Fibroblast of skin of left quadriceps (primary cell): ENCODE results near the gene BICRA.
"Not testable (repeated sequence)": the region's sequence is repeated elsewhere in the genome, so short reads cannot be mapped to it uniquely, and the experiment has no call there.

Source experiments
- DNase-seq, 2 experiments: peaks; one replicate each; pipeline ENCODE4 v3.0.0-alpha.2; 2013; ENCODE audit warnings: low read depth in 2 of 2

BICRA gene

DNA sequence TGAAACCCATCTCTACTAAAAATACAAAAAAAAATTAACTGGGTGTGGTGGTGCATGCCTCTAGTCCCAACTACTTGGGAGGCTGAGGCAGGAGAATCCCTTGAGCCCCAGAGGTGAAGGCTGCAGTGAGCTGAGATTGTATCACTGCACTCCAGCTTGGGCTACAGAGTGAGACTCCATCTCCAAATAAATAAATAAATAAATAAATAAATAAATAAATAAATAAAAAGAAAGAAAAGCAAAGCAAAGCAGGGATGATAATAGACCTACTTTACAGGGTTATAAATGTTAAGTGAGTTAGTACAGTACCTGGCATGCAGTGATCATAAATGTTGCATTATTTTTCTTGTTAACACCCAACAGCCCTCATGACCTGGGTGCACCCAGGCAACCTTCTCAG lies 105.9 kb downstream of the BICRA start:
- DNase-seq = not testable (repeated sequence)

GRCh38 chr19:47716270-47716937 lies 107.5 kb downstream of the BICRA start:
- no peak for DNase-seq

DNA sequence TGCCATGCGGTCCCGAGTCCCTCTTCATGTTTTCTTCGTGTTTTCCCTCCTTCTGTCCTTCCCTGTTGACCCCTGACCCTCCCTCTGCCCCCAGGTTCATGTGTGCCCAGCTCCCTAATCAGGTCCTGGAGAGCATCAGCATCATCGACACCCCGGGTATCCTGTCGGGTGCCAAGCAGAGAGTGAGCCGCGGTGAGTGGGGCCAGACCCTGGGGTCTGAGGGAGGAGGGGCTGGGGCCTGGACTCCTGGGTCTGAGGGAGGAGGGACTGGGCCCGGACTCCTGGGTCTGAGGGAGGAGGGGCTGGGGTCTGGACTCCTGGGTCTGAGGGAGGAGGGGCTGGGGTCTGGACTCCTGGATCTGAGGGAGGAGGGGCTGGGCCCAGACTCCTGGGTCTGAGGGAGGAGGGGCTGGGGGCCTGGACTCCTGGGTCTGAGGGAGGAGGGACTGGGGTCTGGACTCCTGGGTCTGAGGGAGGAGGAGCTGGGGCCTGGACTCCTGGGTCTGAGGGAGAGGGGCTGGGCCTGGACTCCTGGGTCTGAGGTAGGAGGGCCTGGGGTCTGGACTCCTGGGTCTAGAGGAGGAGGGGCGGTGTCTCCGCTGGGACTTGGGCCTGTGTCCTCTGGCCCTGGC lies 109.6 kb downstream of the BICRA start:
- not testable (repeated sequence) for DNase-seq

DNA sequence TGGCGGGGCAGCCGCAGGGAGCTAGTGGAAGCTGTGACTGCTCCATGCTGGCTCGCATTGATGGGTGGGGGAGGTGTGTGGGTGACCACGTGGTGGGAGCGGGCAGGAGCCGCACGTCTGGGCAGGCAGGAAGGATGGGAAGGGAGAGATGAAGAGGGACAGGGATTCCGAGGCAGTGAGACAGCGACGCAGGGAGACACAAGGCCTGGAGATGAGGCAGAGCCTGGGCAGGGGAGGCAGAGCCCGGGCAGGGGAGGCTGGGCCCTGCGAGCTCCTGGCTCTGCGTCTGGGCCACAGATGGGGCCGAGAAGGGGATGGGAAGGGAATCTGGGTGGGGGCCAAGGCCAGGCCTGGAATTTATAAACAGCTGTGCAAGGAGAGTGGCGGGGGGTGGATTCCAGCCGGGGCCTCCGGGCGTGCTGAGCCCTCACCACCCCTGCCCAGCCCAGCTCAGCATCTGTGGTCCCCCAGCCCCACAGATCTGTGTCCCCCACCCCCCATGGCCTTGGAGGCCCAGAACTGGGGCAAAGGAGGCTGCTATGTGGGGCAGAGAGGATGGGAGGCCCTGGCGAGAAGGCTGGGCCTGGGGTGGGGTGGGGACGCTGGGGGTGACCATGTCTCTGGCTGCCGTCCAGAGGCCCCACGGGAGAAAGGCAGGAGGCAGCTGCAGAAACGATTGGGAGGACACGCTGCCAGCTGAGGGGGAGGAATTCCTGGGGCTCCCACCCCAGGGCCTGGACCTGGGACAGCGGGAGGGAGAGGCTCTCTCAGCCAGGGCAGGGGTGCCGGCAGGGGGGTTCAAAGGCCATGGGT lies 110.3 kb downstream of the BICRA start:
- peak; percentile 99 for DNase-seq

DNA sequence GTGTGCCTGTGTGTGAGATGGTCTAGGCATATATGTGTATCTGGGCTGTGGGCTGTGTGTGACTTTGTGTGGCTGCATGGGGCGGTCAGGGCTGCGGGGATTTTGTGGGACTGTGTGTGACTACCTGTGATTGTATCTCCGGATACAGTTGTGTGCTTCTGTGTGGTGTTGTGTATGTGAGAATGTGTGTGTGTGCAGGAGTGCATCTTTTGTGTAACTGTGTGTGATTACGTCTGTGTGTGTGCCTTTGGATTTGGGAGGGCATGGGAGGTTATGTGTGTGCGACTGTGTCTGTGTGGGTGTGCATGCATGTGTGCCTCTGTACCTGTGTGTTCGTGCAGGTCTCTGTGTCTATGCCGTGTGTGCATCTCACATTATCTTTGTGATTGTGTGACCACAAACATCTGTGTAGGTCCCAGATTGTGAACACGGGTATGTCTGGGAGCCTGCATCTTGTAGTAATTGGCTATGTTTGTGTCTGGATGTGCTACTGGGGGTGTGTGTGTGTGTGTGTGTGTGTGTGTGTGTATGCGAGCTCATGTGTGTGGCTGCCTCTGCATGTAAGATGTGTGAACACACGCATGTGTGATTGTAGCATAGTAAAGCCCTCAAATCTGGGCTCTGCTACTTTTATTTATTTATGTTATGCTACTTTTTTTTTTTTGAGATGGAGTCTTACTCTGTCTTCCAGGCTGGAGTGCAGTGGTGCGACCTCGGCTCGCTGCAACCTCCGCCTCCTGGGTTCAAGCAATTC lies 111.9 kb downstream of the BICRA start:
- no peak for DNase-seq

DNA sequence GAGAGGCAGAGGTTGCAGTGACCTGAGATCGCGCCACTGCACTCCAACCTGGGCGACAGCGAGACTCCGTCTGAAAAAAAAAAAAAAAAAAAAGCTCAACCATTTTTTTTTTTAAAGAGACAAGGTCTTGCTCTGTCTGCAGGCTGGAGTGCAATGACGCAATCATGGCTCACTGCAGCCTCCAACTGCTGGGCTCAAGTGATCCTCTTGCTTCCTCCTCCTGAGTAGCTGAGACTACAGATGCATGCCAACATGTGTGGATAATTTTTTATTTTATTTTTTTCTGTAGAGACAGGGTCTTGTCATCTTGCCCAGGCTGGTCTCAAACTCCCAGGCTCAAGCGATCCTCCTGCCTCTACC lies 114.6 kb downstream of the BICRA start:
- peak; percentile 70 to 75 for DNase-seq

- DNase-seq = no peak
Observed at GRCh38 chr19:47725759-47726401, 116.9 kb downstream of the BICRA start.

DNA sequence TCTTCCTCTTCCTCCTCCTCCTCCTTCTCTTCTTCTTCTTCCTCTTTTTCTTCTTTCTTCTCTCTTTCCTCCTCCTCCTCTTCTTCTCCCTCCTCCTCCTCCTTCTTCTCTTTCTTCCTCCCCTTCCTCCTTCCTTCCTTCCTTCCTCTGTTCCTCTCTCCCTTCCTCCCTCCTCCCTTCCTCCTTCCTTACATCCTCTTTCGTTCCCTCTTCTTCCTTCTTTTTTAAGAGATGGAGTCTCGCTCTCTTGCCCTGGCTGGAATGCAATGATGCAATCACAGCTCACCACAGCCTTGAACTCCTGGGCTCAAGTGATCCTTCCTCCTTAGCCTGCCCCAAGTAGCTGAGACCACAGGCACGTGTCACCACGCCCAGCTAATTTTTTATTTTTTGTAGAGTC lies 117.5 kb downstream of the BICRA start:
- DNase-seq = no peak

DNA sequence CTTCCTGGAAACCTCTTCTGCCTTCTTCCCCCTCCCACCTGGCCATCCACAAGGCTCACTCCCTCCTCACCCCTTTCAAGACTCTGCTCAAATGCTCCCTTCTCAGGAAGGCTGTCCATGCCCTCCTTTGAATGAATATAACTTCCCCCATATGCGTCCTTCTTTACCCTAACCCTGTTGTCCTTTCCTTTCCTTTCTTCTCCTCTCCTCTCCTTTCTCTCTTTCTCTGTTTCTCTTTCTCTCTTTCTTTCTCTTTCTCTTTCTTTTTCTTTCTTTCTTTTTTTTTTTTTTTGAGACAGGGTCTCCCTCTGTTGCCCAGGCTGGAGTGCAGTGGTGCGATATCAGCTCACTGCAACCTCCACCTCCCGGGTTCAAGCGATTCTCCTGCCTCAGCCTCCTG lies 119.4 kb downstream of the BICRA start:
- DNase-seq = not testable (repeated sequence)

GRCh38 chr19:47729468-47729798 lies 120.5 kb downstream of the BICRA start:
- peak in 1 of 2 experiments; percentile 49 for DNase-seq

DNA sequence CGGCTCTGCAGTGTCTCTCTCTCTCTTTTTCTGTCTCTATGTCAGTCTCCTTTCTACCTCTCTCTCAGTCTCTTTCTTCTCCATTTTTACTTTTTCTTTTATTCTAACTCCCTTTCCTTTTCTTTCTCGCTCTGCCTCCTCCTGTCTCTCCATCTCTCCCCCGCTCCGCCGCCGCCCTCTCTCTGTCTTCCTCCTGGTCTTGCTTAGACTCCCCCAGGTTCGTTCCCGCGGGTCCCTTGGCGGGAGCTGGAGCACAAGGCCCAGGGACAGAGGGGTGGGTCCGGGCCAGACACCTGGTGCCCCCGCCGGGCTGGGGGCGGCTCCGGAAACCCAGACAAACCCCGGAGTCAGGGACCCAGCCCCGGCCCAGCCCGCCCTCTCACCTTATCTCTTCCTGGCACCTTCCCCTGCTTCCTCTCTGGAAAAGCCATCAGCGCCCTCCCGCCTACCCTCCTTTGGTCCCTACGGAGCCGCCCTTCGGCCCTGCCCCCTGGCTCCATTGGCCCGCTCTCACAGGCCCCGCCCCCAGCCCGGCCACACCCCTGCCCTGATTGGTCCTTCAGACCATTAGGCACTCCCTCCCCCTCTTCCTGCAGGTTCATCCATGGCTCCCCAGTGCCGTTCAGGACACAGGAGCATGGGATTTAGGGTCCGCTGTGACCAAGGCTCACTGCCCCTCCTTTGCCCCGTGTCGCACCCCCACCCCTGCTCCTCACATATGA lies 121.0 kb downstream of the BICRA start:
- DNase-seq = no peak

DNA sequence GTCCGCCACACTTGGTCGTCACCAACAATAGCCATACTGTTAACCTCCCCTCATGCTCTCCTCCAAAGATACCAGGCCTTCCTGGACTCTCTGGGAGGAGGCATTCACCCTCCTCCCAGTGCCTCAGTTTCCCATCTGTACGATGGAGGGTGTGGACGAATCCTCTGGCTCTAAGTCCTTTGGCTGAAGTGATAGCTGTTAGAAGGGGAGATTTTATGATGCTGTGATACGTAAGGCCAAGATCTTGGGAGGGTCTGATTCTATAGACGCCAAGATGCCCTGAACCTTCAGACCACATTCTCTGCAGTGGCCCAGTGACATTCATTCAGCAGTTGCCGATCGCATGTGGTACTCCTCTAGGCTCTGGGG lies 121.6 kb downstream of the BICRA start:
- no peak for DNase-seq

GRCh38 chr19:47730910-47731309 lies 122.0 kb downstream of the BICRA start:
- no peak for DNase-seq

GRCh38 chr19:47735131-47735530 lies 126.2 kb downstream of the BICRA start:
- no peak for DNase-seq

- no peak for DNase-seq
Observed at GRCh38 chr19:47740866-47741519, 132.1 kb downstream of the BICRA start.

GRCh38 chr19:47741544-47742140 lies 132.7 kb downstream of the BICRA start:
- no peak for DNase-seq

GRCh38 chr19:47742634-47743033 lies 133.7 kb downstream of the BICRA start:
- no peak for DNase-seq

GRCh38 chr19:47745010-47745901 lies 136.3 kb downstream of the BICRA start, which contains the start of gene NOP53:
NOP53 (plus strand) TSS chr19:47745546; CDS start chr19:47745560, 14 bp downstream.
- peak; percentile 93 to 95 for DNase-seq

GRCh38 chr19:47746129-47746528 lies 137.2 kb downstream of the BICRA start:
- DNase-seq = not testable (repeated sequence)
